GM12891 (cell line): ENCODE results near the gene RNFT2.

Experiments
- POLR2A ChIP-seq: IDR thresholded peaks from 2 replicates; pipeline ENCODE4 v1.6.1; 2011; ENCODE audit warnings: low read depth, low read length, control low read depth
- POLR2AphosphoS5 ChIP-seq: IDR thresholded peaks from 2 replicates; pipeline ENCODE4 v1.6.1; 2011; ENCODE audit warnings: low read depth, low read length, control low read depth
- TAF1 ChIP-seq: IDR thresholded peaks from 2 replicates; pipeline ENCODE4 v1.6.1; 2011; ENCODE audit warnings: low read depth, low read length, control low read depth

GRCh38 chr12:116717466-116718437 is 20.4 kb upstream of the RNFT2 start:
- TF ChIP-seq POLR2A = no peak
- no peak for TF ChIP-seq POLR2AphosphoS5
- no peak for TF ChIP-seq TAF1
